ENCODE results near the gene ABLIM1.

DNA sequence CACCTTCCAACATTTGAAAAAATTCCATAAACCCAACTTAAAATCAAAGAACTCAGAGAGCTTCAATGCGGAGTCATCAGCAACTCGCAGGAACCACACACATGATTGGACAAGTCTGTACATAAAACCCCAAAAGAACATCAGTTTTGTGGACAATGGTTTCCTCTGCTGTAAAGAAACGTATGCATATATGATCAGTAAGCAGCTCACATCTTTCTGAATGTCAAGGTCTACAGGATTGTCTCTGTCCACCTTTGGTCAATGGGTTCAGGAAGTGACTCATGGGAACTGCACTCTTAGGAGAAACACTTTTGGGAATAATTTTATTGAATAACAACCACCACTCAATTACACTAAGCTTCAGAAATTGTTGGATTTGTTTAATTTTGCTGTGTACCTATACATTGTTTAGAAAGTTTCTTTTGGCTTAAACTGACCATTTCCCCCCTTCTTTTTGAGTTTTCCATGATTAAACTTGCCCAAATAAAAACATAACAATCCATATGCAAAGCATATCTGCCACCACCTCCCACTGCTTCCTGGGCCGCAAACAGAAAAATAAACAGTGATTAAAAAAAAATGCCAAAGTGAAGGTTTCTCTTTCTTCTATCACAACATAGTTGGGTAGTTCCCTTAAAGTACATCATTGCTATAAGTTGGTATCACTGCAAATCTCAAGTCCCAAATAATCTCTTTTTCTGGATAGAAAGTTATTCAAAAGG lies 226.5 kb downstream of the ABLIM1 start:
- TF ChIP-seq REST (IDR thresholded peaks at IDR 0.05; ENCODE audit: insufficient read depth in 1 of 2, low read depth in 2 of 2, low read length in 2 of 2) (no peak), POLR2AphosphoS5 (IDR thresholded peaks at IDR 0.05; ENCODE audit: low read depth, low read length) (no peak), TAF1 (IDR thresholded peaks at IDR 0.05; ENCODE audit: borderline replicate concordance, insufficient read depth, low read length) (no peak)
